Body of pancreas (tissue), 4 donors: ENCODE results near the gene SFPQ. TPM values are rescaled to one million over a fixed set of nuclear protein-coding genes. Genes with fewer than 3 reads are reported as not detected.

ENCODE experiments used
- ATAC-seq: fragments of 150-250 bp; one replicate; pipeline ENCODE4 v1.9.1; 2016
- DNase-seq, 4 donors: peaks; one replicate each; pipeline ENCODE4 v3.0.0-alpha.2; 2019
- H3K27ac ChIP-seq, 4 donors: fragments of 200-600 bp; sonication (generic); 1 replicate in 3 of 4; 2 replicates in 1 of 4; pipeline versions ENCODE4 v1.5.1 to v1.6.1; 2016 to 2019; ENCODE audit warnings: mild to moderate bottlenecking in 1 of 4, mixed read lengths in 1 of 4, moderate library complexity in 1 of 4
- H3K27me3 ChIP-seq, 2 donors: fragments of 200-600 bp; sonication (generic); one replicate each; pipeline ENCODE4 v1.6.0; 2016; ENCODE audit warnings: mild to moderate bottlenecking in 1 of 2
- H3K36me3 ChIP-seq, 2 donors: fragments of 200-600 bp; sonication (generic); replicated peaks in 1 of 2; 2 replicates each; pipeline ENCODE4 v1.5.1; 2016; ENCODE audit warnings: low read depth in 2 of 2; ENCODE audit not compliant: insufficient read depth in 1 of 2
- H3K4me1 ChIP-seq: fragments of 200-600 bp; sonication (generic); one replicate; pipeline ENCODE4 v1.6.0; 2016
- H3K4me3 ChIP-seq, 2 donors: fragments of 200-600 bp; sonication (generic); 1 replicate in 1 of 2; 2 replicates in 1 of 2; pipeline ENCODE4 v1.5.1; 2016 to 2019
- H3K9me3 ChIP-seq, 3 donors: fragments of 200-600 bp; sonication (generic); 1 replicate in 2 of 3; 2 replicates in 1 of 3; pipeline ENCODE4 v1.5.1; 2016
- CTCF ChIP-seq, 7 experiments: fragments of 450-650 bp in 4 of 7; fragments of 200-600 bp in 3 of 7; sonication (generic) in 3 of 7; IDR thresholded peaks; one replicate each; pipeline ENCODE4 v1.5.1; 2016 to 2019; ENCODE audit warnings: antibody characterized with exemption in 7 of 7
- POLR2A ChIP-seq, 3 donors: fragments of 450-650 bp; IDR thresholded peaks; one replicate each; pipeline ENCODE4 v1.6.1; 2016; ENCODE audit warnings: antibody characterized with exemption in 3 of 3, mild to moderate bottlenecking in 2 of 3
- WGBS, 2 donors: methylation state at CpG; one replicate each; pipeline ENCODE4 v1.1.5; 2017; 5-methylcytosine and 5-hydroxymethylcytosine counted together
- intact Hi-C: fragments of 100-400 bp; cut with DNase I; formaldehyde crosslinking; loops from one replicate; pipeline ENCODE4 v1.15.1; 2023
- total RNA-seq, 2 donors: library from RNA; depleted of rRNA; stranded (reverse); fragments of >200 nt; gene quantifications; one replicate each; pipeline ENCODE4 v1.1.0, GENCODE V29; 2016

SFPQ gene
- total RNA-seq, 2 donors from 2014 or later = 163 to 170 TPM

- WGBS, 2 donors = 72 to 75% methylated on average over 16 of the region's 16 CpGs
- Histone ChIP-seq H3K27me3 (no peaks in the 10 kb centered on the region), H3K4me3 (no peak overlapping the region), H3K9me3 (no peaks in the 10 kb centered on the region), H3K36me3 (no peaks in the 10 kb centered on the region), H3K4me1 (no peaks in the 10 kb centered on the region), H3K27ac (no peak overlapping the region)
- intact Hi-C loops = no loop called here
- no peak for DNase-seq
- TF ChIP-seq POLR2A (IDR thresholded peaks at IDR 0.05) = no peak
- TF ChIP-seq CTCF (IDR thresholded peaks at IDR 0.05) = no peak
- ATAC-seq = no peak
These were observed 17.6 kb upstream of the SFPQ start for GRCh38 chr1:35210321-35211119.

GRCh38 chr1:35203295-35203694 is 10.3 kb upstream of the SFPQ start:
- Histone ChIP-seq H3K36me3 (no peaks in the 10 kb centered on the region), H3K27me3 (no peaks in the 10 kb centered on the region), H3K4me3 (no peak overlapping the region), H3K4me1 (no peaks in the 10 kb centered on the region), H3K27ac (no peak overlapping the region), H3K9me3 (no peaks in the 10 kb centered on the region)
- ATAC-seq (no peak), DNase-seq (no peak)
- intact Hi-C loops = no loop called here
- 42 to 71% methylated on average over 1 of the region's 1 CpG for WGBS, 2 donors
- TF ChIP-seq CTCF (IDR thresholded peaks at IDR 0.05) (no peak), POLR2A (IDR thresholded peaks at IDR 0.05) (no peak)

GRCh38 chr1:35202048-35202719 is 9.2 kb upstream of the SFPQ start:
- H3K36me3 ChIP-seq = no peaks in the 10 kb centered on the region
- no peaks in the 10 kb centered on the region for H3K27me3 ChIP-seq
- intact Hi-C loops = no loop called here
- no peaks in the 10 kb centered on the region for H3K9me3 ChIP-seq
- peak; percentile 74 to 82 (median 78) for DNase-seq
- 26 to 28% methylated on average over 6 of the region's 6 CpGs for WGBS, 2 donors
- no peak overlapping the region for H3K4me3 ChIP-seq
- peak; percentile 99 for ATAC-seq
- no peaks in the 10 kb centered on the region for H3K4me1 ChIP-seq
- TF ChIP-seq POLR2A (IDR thresholded peaks at IDR 0.05) = no peak
- peak; percentile 52 to 89 (median 82) for TF ChIP-seq CTCF (IDR thresholded peaks at IDR 0.05)
- no peak overlapping the region for H3K27ac ChIP-seq

- DNase-seq = no peak
- no peak overlapping the region for H3K27ac ChIP-seq
- WGBS, 2 donors = 13 to 21% methylated on average over 2 of the region's 2 CpGs
- no peaks in the 10 kb centered on the region for H3K9me3 ChIP-seq
- H3K27me3 ChIP-seq = no peaks in the 10 kb centered on the region
- no peaks in the 10 kb centered on the region for H3K36me3 ChIP-seq
- no peaks in the 10 kb centered on the region for H3K4me1 ChIP-seq
- no peak for TF ChIP-seq POLR2A (IDR thresholded peaks at IDR 0.05)
- TF ChIP-seq CTCF (IDR thresholded peaks at IDR 0.05) = no peak
- no peak overlapping the region for H3K4me3 ChIP-seq
- intact Hi-C loops = no loop called here
- no peak for ATAC-seq
These were observed 8.7 kb upstream of the SFPQ start for GRCh38 chr1:35201631-35202030.
